GM12892 (cell line): ENCODE results near the gene LAMB1.
"Not testable (repeated sequence)": the region's sequence is repeated elsewhere in the genome, so short reads cannot be mapped to it uniquely, and the experiment has no call there.

ENCODE experiments used
- DNase-seq: peaks from one replicate; pipeline ENCODE4 v3.0.0; 2011; ENCODE audit not compliant: insufficient read length
- FAIRE-seq: peaks from 2 replicates; lab custom pipeline; 2011; peaks lifted over from hg19 to GRCh38; lab: Jason Lieb, UNC
- POLR2A ChIP-seq: IDR thresholded peaks from 2 replicates; pipeline ENCODE4 v1.6.1; 2011; ENCODE audit warnings: low read depth, low read length, control low read depth
- POLR2AphosphoS5 ChIP-seq: IDR thresholded peaks from 2 replicates; pipeline ENCODE4 v1.6.1; 2011; ENCODE audit warnings: low read depth, low read length, control low read depth
- TAF1 ChIP-seq: IDR thresholded peaks from 2 replicates; pipeline ENCODE4 v1.6.1; 2011; ENCODE audit warnings: low read depth, mild to moderate bottlenecking, control low read depth, low read length, borderline replicate concordance

The LAMB1 gene

GRCh38 chr7:107964510-107964909 is 38.5 kb downstream of the LAMB1 start:
- DNase-seq (no peak), FAIRE-seq (no peak)
- TF ChIP-seq POLR2A (no peak), TAF1 (no peak), POLR2AphosphoS5 (no peak)

- TF ChIP-seq POLR2AphosphoS5 (no peak), POLR2A (no peak), TAF1 (no peak)
- FAIRE-seq (no peak), DNase-seq (no peak)
Measured at GRCh38 chr7:107962817-107963216, 40.1 kb downstream of the LAMB1 start.

GRCh38 chr7:107961405-107961804 is 41.6 kb downstream of the LAMB1 start:
- no peak for FAIRE-seq
- TF ChIP-seq POLR2A (no peak), TAF1 (no peak), POLR2AphosphoS5 (no peak)
- no peak for DNase-seq

- FAIRE-seq (no peak), DNase-seq (no peak)
- TF ChIP-seq POLR2AphosphoS5, result no peak
- TF ChIP-seq POLR2A, result no peak
- TF ChIP-seq TAF1, result no peak
Measured at GRCh38 chr7:107960272-107960671, 42.7 kb downstream of the LAMB1 start.

- DNase-seq (no peak), FAIRE-seq (no peak)
- TF ChIP-seq POLR2A, result no peak
- no peak for TF ChIP-seq TAF1
- TF ChIP-seq POLR2AphosphoS5, result no peak
Measured at GRCh38 chr7:107959527-107959898, 43.4 kb downstream of the LAMB1 start.

GRCh38 chr7:107958764-107959526 is 44.0 kb downstream of the LAMB1 start:
- no peak for TF ChIP-seq TAF1
- TF ChIP-seq POLR2AphosphoS5, result no peak
- no peak for TF ChIP-seq POLR2A
- no peak for FAIRE-seq
- no peak for DNase-seq

GRCh38 chr7:107957436-107957835 is 45.5 kb downstream of the LAMB1 start:
- DNase-seq, result no peak
- TF ChIP-seq TAF1 (no peak), POLR2AphosphoS5 (no peak), POLR2A (no peak)
- FAIRE-seq, result no peak

GRCh38 chr7:107956950-107957349 is 46.0 kb downstream of the LAMB1 start:
- not testable (repeated sequence) for FAIRE-seq, DNase-seq

GRCh38 chr7:107955394-107955793 is 47.6 kb downstream of the LAMB1 start:
- no peak for FAIRE-seq
- TF ChIP-seq TAF1 (no peak), POLR2AphosphoS5 (no peak), POLR2A (no peak)

GRCh38 chr7:107953924-107954303 is 49.0 kb downstream of the LAMB1 start:
- FAIRE-seq (no peak), DNase-seq (no peak)
- no peak for TF ChIP-seq TAF1
- TF ChIP-seq POLR2AphosphoS5, result no peak
- no peak for TF ChIP-seq POLR2A

More at GRCh38 chr7:107955394-107955793, 47.6 kb downstream of the LAMB1 start:
- DNase-seq, result no peak

GRCh38 chr7:107953265-107953923 is 49.6 kb downstream of the LAMB1 start:
- no peak for FAIRE-seq
- TF ChIP-seq TAF1 (no peak), POLR2A (no peak), POLR2AphosphoS5 (no peak)
- no peak for DNase-seq

GRCh38 chr7:107951896-107952295 is 51.1 kb downstream of the LAMB1 start:
- TF ChIP-seq POLR2A, result no peak
- TF ChIP-seq POLR2AphosphoS5, result no peak
- no peak for TF ChIP-seq TAF1
- FAIRE-seq, result no peak
- DNase-seq, result no peak
